Calu3 (cell line): Measurements from ENCODE around the gene GRAP2. TPM values are rescaled to one million over a fixed set of nuclear protein-coding genes. Genes with fewer than 3 reads are reported as not detected.

ENCODE experiments used
- BruUV-seq: library from RNA; stranded (reverse); fragments of 400-500 nt; replicated peaks from 2 replicates; lab custom pipeline; 2021; lab: Mats Ljungman, UMichigan
- CTCF ChIA-PET: fragments of 300-600 bp; sonication (Branson Sonifier 250); formaldehyde crosslinking; loops from one replicate; lab custom pipeline; 2022; ENCODE audit warnings: antibody characterized with exemption; lab: Charles Lee
- DNase-seq: peaks from one replicate; pipeline ENCODE4 v3.0.0; 2022
- H3K27ac Mint-ChIP-seq: one replicate; pipeline ENCODE4 v1.8.0; 2022; ENCODE audit warnings: mixed read lengths; ENCODE audit not compliant: unreplicated experiment
- H3K27me3 Mint-ChIP-seq: one replicate; pipeline ENCODE4 v1.8.0; 2022; ENCODE audit warnings: mixed read lengths; ENCODE audit not compliant: unreplicated experiment
- H3K36me3 Mint-ChIP-seq: one replicate; pipeline ENCODE4 v1.8.0; 2022; ENCODE audit warnings: mild to moderate bottlenecking, moderate library complexity, mixed read lengths; ENCODE audit not compliant: insufficient read depth, unreplicated experiment
- H3K4me1 Mint-ChIP-seq: one replicate; pipeline ENCODE4 v1.8.0; 2022; ENCODE audit warnings: mild to moderate bottlenecking, low read depth, mixed read lengths; ENCODE audit not compliant: unreplicated experiment
- H3K4me3 Mint-ChIP-seq: one replicate; pipeline ENCODE4 v1.8.0; 2022; ENCODE audit warnings: mild to moderate bottlenecking, low read depth, moderate library complexity, mixed read lengths; ENCODE audit not compliant: unreplicated experiment
- H3K9me3 Mint-ChIP-seq: one replicate; pipeline ENCODE4 v1.8.0; 2022; ENCODE audit warnings: low read depth, mixed read lengths; ENCODE audit not compliant: unreplicated experiment
- intact Hi-C: fragments of 100-400 bp; cut with micrococcal nuclease; formaldehyde crosslinking; loops from one replicate; pipeline ENCODE4 v1.10.0; 2022; ENCODE audit not compliant: unreplicated experiment
- total RNA-seq: library from RNA; stranded (reverse); gene quantifications from 2 replicates; pipeline ENCODE4 v1.2.3, GENCODE V29; 2022
- TF ChIP-seq, protein P1 (sequence below): fragments of 200-600 bp; IDR thresholded peaks from one replicate; pipeline ENCODE4 v1.8.0; 2022; ENCODE audit warnings: antibody characterized with exemption; ENCODE audit not compliant: unreplicated experiment

The GRAP2 gene
- total RNA-seq, 1 experiment from 2014 or later = not detected

DNA sequence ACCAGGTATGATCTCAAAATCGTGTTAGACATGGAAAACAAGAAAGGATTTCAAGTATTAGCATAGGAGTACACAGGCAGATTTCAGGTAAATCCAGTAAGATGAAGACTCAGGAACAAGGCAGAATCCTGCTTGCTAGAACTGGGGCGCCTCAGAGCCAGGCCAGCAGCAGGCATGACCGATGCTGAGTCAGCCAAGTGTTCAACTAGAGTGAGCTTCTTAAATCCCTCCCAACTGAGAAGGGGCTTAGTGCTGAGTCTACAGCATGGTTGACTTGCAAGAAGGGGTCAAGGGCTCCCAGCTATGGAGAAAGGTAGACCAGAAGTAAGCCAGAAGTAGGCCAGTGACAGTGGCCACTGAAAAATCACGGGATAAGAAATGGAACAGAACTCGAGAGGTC lies 12.4 kb downstream of the GRAP2 start:
- H3K4me1 Mint-ChIP-seq = no peaks in the 10 kb centered on the region
- BruUV-seq = no TSS peak
- CTCF ChIA-PET = interaction anchor here (2.0 kb wide), 1 partner anchor 9 kb away, joined by 6 read pairs; no protein-coding TSS in a partner anchor
- intact Hi-C loops = no loop called here
- no peak for DNase-seq
- TF ChIP-seq, protein P1, sequence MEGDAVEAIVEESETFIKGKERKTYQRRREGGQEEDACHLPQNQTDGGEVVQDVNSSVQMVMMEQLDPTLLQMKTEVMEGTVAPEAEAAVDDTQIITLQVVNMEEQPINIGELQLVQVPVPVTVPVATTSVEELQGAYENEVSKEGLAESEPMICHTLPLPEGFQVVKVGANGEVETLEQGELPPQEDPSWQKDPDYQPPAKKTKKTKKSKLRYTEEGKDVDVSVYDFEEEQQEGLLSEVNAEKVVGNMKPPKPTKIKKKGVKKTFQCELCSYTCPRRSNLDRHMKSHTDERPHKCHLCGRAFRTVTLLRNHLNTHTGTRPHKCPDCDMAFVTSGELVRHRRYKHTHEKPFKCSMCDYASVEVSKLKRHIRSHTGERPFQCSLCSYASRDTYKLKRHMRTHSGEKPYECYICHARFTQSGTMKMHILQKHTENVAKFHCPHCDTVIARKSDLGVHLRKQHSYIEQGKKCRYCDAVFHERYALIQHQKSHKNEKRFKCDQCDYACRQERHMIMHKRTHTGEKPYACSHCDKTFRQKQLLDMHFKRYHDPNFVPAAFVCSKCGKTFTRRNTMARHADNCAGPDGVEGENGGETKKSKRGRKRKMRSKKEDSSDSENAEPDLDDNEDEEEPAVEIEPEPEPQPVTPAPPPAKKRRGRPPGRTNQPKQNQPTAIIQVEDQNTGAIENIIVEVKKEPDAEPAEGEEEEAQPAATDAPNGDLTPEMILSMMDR = no peak
- no peak overlapping the region for H3K27ac Mint-ChIP-seq
- peaks cover 100% of the 10 kb centered on the region for H3K27me3 Mint-ChIP-seq
- no peaks in the 10 kb centered on the region for H3K9me3 Mint-ChIP-seq
- H3K36me3 Mint-ChIP-seq = no peaks in the 10 kb centered on the region
- H3K4me3 Mint-ChIP-seq = no peak overlapping the region

GRCh38 chr22:39913886-39914285 lies 13.0 kb downstream of the GRAP2 start:
- CTCF ChIA-PET = interaction anchor here (2.0 kb wide), 1 partner anchor 9 kb away, joined by 6 read pairs; no protein-coding TSS in a partner anchor
- no peaks in the 10 kb centered on the region for H3K9me3 Mint-ChIP-seq
- DNase-seq = no peak
- intact Hi-C loops = no loop called here
- peaks cover 98% of the 10 kb centered on the region for H3K27me3 Mint-ChIP-seq
- TF ChIP-seq, protein P1 = no peak
- no peaks in the 10 kb centered on the region for H3K36me3 Mint-ChIP-seq
- BruUV-seq = no TSS peak
- H3K4me3 Mint-ChIP-seq = no peak overlapping the region
- H3K4me1 Mint-ChIP-seq = no peaks in the 10 kb centered on the region
- H3K27ac Mint-ChIP-seq = no peak overlapping the region

GRCh38 chr22:39914584-39914983 lies 13.7 kb downstream of the GRAP2 start:
- intact Hi-C loops = no loop called here
- Mint-ChIP-seq H3K27me3 (peaks cover 92% of the 10 kb centered on the region), H3K9me3 (no peaks in the 10 kb centered on the region), H3K4me3 (no peak overlapping the region), H3K4me1 (no peaks in the 10 kb centered on the region), H3K36me3 (no peaks in the 10 kb centered on the region), H3K27ac (no peak overlapping the region)
- TF ChIP-seq, protein P1 = no peak
- BruUV-seq = no TSS peak
- DNase-seq = no peak
- CTCF ChIA-PET = no interaction called here

DNA sequence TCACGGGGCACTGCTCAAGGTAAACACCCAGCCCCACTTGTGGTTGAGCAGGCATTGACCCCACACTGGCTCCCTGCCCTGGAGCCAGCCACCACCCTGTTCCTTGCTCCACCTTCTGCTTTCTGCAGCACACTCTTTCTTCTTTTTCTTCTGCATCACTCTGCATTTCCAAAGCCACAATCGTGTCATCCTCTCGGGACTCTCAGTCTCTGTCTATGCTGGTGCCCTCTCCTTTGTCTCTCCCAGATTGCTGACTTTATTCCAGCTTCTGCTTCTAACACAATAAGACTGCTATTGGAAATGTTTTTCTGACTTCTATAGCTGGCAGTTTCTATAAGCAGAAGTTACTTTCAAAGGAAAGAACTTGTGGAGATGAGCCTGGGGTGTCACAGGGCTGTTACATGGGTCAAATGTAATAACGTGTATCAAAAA lies 14.4 kb downstream of the GRAP2 start:
- TF ChIP-seq, protein P1 = no peak

More for the DNA sequence above, 14.4 kb downstream of the GRAP2 start:
- Mint-ChIP-seq H3K4me1 (no peaks in the 10 kb centered on the region), H3K9me3 (no peaks in the 10 kb centered on the region), H3K27me3 (peaks cover 92% of the 10 kb centered on the region), H3K36me3 (no peaks in the 10 kb centered on the region), H3K27ac (no peak overlapping the region), H3K4me3 (no peak overlapping the region)
- DNase-seq = no peak
- intact Hi-C loops = no loop called here
- CTCF ChIA-PET = interaction anchor here (0.6 kb wide), 1 partner anchor 11 kb away, joined by 3 read pairs; no protein-coding TSS in a partner anchor
- BruUV-seq = no TSS peak
